ENCODE data around the gene PSME1.

The PSME1 gene

GRCh38 chr14:24146978-24147760 lies 11.2 kb downstream of the PSME1 start, which contains the start of gene RNF31:
RNF31 (plus strand) TSS chr14:24147498; CDS start chr14:24147699, 201 bp downstream.
- peak; percentile 93 to 96 for DNase-seq (ENCODE audit: low read depth in 2 of 2)

- DNase-seq (ENCODE audit: low read depth in 2 of 2) = no peak
Observed at GRCh38 chr14:24147761-24148428, 11.9 kb downstream of the PSME1 start.

- no peak for DNase-seq (ENCODE audit: low read depth in 2 of 2)
Observed at GRCh38 chr14:24149302-24149969, 13.4 kb downstream of the PSME1 start.

DNA sequence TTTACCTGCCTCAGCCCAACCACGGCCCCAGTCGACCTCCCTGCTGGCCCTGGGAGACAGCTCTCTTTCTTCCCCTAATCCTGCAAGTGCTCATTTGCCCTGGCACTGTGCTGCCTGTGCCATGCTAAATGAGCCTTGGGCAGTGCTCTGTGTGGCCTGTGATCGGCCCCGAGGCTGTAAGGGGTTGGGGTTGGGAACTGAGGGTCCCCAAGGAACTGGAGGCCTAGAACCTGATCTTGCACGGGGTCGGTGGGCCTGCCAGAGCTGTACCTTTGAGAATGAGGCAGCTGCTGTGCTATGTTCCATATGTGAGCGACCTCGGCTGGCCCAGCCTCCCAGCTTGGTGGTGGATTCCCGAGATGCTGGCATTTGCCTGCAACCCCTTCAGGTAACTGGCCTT lies 14.1 kb downstream of the PSME1 start:
- DNase-seq (ENCODE audit: low read depth in 2 of 2) = no peak

DNA sequence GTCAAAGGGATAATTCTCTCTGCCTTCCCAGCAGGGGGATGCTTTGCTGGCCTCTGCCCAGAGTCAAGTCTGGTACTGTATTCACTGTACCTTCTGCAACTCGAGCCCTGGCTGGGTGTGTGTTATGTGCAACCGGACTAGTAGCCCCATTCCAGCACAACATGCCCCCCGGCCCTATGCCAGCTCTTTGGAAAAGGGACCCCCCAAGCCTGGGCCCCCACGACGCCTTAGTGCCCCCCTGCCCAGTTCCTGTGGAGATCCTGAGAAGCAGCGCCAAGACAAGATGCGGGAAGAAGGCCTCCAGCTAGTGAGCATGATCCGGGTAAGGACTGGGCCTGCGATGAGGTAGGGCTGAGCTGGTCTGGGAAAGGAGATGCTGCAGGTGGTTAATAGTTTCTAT lies 14.6 kb downstream of the PSME1 start:
- no peak for DNase-seq (ENCODE audit: low read depth in 2 of 2)

GRCh38 chr14:24150993-24151392 lies 15.0 kb downstream of the PSME1 start:
- no peak for DNase-seq (ENCODE audit: low read depth in 2 of 2)

DNA sequence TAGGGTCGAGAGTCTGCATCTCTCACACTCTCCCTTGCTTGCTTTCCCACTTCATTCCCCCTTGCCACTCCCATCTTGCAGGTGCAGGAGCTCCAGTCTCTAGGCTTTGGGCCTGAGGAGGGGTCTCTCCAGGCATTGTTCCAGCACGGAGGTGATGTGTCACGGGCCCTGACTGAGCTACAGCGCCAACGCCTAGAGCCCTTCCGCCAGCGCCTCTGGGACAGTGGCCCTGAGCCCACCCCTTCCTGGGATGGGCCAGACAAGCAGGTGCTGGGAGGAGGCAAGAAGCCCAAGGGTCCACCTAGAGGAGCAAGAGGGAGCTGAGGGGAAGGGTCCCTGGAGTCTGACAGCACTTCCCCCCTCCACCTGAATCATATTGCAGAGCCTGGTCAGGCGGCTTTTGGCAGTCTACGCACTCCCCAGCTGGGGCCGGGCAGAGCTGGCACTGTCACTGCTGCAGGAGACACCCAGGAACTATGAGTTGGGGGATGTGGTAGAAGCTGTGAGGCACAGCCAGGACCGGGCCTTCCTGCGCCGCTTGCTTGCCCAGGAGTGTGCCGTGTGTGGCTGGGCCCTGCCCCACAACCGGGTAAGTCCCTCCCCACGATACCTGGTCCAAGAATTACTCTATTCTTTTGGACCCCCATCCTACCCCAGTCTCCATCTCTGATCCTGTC lies 15.5 kb downstream of the PSME1 start:
- DNase-seq (ENCODE audit: low read depth in 2 of 2) = no peak

DNA sequence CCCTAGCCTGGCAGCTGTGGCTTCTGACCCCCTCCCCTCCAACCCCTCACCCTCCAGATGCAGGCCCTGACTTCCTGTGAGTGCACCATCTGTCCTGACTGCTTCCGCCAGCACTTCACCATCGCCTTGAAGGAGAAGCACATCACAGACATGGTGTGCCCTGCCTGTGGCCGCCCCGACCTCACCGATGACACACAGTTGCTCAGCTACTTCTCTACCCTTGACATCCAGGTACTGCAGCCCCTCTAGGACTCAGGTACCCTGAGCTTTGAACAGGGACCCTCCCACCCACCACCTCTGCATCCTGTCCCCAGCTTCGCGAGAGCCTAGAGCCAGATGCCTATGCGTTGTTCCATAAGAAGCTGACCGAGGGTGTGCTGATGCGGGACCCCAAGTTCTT lies 19.1 kb downstream of the PSME1 start:
- no peak for DNase-seq (ENCODE audit: low read depth in 2 of 2)

DNA sequence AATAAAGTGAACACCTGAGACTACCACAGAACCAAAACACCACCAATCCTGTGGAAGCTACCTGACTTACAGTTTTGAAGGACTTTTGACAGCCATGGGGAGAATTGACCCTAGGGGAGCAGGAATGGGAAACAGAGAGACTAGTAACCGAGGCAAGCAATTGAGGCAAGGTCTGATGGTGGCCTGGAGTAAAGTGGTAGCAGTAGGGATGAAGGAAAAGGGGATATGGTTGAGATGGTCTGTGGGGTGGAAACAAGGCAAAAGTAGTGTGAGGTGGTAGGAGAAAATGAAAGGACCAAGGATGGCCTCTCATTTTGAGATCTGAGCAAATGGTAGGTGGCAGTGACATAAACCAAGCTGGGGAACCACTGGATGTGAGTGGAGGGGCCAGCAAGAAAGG lies 20.8 kb downstream of the PSME1 start:
- no peak for DNase-seq (ENCODE audit: low read depth in 2 of 2)

GRCh38 chr14:24157331-24157730 lies 21.3 kb downstream of the PSME1 start:
- no peak for DNase-seq (ENCODE audit: low read depth in 2 of 2)

DNA sequence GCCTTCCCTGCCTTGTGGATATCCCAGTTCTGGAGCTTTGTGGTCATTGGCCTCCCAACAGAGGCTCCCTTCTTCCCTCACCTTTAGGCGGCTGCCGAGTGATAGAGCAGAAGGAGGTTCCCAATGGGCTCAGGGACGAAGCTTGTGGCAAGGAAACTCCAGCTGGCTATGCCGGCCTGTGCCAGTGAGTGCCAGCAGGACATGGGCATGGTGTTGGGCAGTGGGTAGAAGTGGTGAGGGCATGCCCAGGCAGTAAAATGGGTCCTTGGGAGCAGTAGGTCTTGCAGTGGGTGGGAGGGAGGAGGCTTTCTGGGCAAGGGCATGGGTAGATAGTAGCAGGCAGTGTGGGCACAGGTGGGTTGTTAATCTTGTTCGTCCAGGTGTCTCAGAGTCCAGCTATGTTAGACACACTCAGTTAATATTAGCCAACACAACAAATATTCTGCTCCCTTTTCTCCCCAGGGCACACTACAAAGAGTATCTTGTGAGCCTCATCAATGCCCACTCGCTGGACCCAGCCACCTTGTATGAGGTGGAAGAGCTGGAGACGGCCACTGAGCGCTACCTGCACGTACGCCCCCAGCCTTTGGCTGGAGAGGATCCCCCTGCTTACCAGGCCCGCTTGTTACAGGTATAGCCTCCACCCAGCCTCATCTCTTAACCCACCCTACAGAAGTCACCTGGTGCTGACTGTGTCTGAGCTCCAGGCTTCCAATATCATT lies 23.9 kb downstream of the PSME1 start:
- DNase-seq (ENCODE audit: low read depth in 2 of 2) = no peak

GRCh38 chr14:24160499-24160849 lies 24.5 kb downstream of the PSME1 start:
- DNase-seq (ENCODE audit: low read depth in 2 of 2) = no peak

- peak; percentile 94 to 96 for DNase-seq (ENCODE audit: low read depth in 2 of 2)
Observed at GRCh38 chr14:24160850-24161804, 25.1 kb downstream of the PSME1 start, which contains the start of gene IRF9. IRF9 (plus strand) TSS chr14:24161265; CDS start chr14:24162145, 880 bp downstream.

DNA sequence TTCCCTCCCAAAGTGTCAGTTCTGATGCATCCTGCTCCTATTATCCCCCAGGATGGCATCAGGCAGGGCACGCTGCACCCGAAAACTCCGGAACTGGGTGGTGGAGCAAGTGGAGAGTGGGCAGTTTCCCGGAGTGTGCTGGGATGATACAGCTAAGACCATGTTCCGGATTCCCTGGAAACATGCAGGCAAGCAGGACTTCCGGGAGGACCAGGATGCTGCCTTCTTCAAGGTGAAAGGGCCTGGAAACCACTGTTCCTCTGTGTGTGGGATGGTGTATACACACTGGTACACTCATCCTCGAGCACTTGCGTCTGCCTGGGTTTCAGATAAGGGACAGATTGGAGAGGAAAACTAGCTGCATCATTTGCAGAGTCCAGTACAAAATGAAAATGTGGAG lies 26.1 kb downstream of the PSME1 start:
- no peak for DNase-seq (ENCODE audit: low read depth in 2 of 2)

DNA sequence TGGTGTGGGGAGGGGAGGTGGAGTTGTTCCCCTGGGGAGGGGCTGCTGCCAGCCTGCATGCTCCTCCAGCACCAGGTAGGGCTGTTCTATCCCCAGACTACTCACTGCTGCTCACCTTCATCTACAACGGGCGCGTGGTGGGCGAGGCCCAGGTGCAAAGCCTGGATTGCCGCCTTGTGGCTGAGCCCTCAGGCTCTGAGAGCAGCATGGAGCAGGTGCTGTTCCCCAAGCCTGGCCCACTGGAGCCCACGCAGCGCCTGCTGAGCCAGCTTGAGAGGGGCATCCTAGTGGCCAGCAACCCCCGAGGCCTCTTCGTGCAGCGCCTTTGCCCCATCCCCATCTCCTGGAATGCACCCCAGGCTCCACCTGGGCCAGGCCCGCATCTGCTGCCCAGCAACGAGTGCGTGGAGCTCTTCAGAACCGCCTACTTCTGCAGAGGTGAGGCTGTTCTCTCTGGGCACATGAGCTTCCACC lies 28.6 kb downstream of the PSME1 start:
- no peak for DNase-seq (ENCODE audit: low read depth in 2 of 2)

DNA sequence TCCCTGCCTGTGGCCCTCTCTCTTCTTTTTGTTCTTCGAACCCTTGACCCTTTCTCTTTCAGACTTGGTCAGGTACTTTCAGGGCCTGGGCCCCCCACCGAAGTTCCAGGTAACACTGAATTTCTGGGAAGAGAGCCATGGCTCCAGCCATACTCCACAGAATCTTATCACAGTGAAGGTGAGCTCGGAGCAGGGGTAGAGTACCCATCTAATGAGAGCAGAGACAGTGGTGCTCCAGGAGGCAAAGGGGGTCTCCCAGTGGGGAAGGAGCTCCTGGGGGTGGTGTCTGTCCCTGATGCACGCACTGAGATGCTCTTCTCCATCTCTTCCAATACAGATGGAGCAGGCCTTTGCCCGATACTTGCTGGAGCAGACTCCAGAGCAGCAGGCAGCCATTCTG lies 29.8 kb downstream of the PSME1 start:
- no peak for DNase-seq (ENCODE audit: low read depth in 2 of 2)

- no peak for DNase-seq (ENCODE audit: low read depth in 2 of 2)
Observed at GRCh38 chr14:24167469-24168114, 31.6 kb downstream of the PSME1 start.

GRCh38 chr14:24171422-24172260 lies 35.6 kb downstream of the PSME1 start, which contains the start of gene REC8:
REC8 (plus strand) TSS chr14:24172080; CDS start chr14:24172553, 473 bp downstream.
- peak; percentile 42 to 44 for DNase-seq (ENCODE audit: low read depth in 2 of 2)

Measured in activated CD8-positive, alpha-beta memory T cell treated with anti-CD3 and anti-CD28 coated beads for 4 hours (primary cell).